GM21515 (cell line): Measurements from ENCODE around the gene CARD9.
"Not testable (repeated sequence)": the region's sequence is repeated elsewhere in the genome, so short reads cannot be mapped to it uniquely, and the experiment has no call there.

Experiments
- ATAC-seq: cut with Tn5 transposase; IDR thresholded peaks from one replicate; pipeline ENCODE4 v1.9.1; 2021; ENCODE audit not compliant: unreplicated experiment

The CARD9 gene

DNA sequence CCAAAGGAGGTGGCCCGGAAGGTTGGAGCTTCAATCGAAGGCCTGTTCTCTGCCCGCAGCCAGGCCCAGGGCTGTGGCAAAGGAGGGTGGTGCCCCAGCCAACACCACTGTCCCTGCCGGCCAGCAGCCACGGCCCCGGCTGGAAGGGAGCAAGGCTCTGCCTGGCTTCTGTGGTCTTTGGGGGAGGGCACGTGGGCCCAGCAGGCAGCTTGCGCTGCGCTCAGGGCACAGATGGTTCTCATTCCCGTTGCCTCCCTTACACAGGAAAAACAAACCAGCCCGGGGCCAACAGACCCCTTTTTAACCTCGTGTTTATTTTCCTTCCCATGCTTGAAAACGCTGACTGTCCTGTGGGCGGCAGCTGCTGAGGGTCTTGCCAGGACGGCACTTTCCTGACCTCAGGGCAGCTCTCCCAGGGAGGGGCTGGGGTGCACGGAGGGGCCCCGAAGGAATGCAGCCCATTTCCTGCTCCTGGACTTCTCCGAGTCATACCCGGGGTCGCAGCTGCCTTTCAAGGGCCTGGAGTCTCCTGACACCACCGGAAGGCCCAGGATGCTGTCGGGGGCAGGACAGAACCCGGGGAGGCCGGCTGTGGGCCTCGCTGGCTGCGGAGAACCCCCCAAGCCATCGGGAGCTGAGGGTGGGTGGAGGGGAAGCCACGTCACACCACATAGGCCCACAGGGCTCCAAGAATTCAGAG, 47.3 kb downstream of the CARD9 start:
- no peak for ATAC-seq

DNA sequence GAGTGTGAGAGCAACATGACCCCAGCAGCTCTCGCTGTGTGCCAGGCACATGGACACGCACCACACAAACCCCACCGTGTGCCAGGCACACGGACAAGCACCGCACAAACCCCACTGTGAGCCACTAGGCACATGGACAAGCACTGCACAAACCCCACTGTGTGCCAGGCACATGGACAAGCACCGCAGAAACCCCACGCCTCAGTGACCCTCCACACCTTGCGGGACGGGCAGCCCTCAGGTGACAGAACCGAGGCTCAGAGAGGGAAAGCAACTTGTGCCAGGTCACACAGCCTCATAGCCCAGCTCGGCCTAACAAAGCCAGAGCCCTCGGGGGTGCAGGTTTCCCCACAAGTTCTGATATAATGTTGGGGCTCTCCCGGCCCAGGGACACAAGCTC, 48.1 kb downstream of the CARD9 start:
- ATAC-seq: no peak

GRCh38 chr9:136324501-136325300, 48.8 kb downstream of the CARD9 start:
- ATAC-seq: no peak

DNA sequence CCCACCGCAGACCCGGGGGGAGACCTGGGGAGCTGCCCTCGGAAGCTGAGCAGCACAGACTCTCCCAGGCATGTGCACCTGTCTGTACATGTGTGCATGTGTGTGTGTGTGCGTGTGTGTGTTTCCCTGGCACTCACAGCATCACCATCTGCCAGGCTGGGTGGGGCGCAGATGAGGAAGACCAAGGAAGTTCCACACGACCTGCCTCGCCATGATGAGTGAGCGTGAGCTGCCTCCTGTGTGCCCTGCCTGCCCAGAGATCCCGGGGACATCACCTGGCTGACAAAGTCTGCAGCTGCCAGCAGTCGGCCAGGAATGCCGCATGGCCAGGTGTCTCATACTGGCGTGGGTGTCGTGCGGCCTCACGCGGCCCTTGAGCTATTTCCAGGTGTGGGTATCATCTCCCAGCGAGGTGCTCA, 50.1 kb downstream of the CARD9 start:
- no peak for ATAC-seq

DNA sequence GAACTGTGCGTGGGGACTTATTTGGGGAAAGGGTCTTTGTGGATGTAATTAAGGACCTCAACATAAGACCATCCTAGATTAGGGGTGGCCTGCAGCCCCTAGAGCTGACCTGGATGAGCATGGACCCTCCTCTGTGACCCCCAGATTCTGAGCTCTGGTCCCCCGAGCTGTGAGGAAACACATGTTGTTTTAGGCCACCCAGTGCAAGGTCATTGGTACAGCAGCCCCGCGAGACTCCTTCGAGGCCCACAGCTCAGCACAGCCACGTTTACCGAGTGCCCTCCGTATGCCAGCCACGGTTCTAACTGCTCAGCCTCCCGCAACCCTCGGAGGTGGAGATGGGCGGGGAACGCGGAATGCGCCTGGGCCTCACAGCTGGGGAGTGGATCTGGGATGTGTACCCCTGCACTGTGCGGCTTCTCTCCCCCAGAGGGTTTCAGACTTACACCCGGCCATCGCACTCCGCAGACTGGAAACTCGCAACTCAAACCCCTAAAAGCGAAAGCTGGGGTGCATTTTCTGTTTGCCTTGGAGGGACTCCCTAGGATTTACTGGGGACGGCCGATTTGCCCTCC, 50.6 kb downstream of the CARD9 start:
- ATAC-seq: no peak

- no peak for ATAC-seq
Measured at GRCh38 chr9:136321561-136321960, 51.9 kb downstream of the CARD9 start.

- ATAC-seq: not testable (repeated sequence)
Measured at GRCh38 chr9:136320972-136321371, 52.5 kb downstream of the CARD9 start.

DNA sequence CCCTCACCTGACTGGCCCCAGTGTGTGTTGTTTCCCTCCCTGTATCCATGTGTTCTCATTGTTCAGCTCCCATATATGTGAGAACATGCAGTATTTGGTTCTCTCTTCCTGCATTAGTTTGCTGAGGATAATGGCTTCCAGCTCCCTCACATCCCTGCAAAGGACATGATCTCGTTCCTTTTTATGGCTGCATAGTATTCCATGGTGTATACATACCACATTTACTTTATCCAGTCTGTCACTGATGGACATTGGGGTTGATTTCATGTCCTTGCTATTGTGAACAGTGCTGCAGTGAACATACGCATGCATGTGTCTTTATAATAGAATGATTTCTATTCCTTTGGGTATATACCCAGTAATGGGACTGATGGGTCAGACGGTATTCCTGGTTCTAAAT, 53.5 kb downstream of the CARD9 start:
- not testable (repeated sequence) for ATAC-seq

GRCh38 chr9:136319244-136319643, 54.2 kb downstream of the CARD9 start:
- ATAC-seq: not testable (repeated sequence)

DNA sequence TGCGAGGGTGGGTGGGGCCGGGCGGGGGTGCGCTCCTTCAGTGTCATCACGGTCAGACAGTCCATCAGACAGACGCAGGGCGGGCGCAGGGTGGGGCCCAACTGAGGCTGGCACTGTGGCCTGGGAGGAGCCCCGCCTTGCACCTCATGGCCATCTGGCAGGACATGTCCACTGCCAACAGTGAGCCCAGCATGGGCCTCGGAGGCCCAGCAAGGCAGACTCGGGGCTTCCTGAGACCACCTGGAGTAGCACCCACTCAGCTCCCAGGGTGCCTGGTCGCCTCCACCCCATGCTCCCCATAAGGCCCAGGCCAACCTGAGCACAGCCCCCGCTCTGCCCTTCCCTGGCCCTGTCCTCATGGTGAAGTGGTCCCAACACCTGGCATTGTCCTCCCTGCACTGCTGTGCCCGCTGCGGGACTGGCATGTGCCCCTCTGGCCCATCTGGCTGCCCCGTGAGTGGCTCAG, 54.7 kb downstream of the CARD9 start:
- ATAC-seq: no peak

- ATAC-seq: no peak
Measured at GRCh38 chr9:136318111-136318775, 55.2 kb downstream of the CARD9 start.

DNA sequence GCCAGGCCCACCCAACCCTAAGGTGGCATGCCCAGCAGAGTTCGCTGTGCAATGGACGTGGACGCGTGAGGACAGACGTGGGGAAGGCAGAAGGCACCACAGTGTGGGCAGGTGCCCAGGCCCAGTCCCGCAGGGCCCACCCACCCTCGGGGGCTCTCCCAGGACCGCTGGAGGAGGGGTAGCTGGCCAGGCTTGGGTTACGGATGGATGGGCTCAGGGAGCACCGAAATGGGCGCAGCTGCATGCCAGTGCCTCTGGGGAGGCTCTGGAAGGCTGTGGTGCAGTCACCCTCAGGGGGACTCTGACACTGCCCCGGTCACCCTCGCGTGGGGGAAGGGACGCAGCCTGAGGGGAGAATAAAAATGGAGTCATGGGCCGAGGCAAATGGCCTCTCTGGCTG, 55.8 kb downstream of the CARD9 start:
- no peak for ATAC-seq

DNA sequence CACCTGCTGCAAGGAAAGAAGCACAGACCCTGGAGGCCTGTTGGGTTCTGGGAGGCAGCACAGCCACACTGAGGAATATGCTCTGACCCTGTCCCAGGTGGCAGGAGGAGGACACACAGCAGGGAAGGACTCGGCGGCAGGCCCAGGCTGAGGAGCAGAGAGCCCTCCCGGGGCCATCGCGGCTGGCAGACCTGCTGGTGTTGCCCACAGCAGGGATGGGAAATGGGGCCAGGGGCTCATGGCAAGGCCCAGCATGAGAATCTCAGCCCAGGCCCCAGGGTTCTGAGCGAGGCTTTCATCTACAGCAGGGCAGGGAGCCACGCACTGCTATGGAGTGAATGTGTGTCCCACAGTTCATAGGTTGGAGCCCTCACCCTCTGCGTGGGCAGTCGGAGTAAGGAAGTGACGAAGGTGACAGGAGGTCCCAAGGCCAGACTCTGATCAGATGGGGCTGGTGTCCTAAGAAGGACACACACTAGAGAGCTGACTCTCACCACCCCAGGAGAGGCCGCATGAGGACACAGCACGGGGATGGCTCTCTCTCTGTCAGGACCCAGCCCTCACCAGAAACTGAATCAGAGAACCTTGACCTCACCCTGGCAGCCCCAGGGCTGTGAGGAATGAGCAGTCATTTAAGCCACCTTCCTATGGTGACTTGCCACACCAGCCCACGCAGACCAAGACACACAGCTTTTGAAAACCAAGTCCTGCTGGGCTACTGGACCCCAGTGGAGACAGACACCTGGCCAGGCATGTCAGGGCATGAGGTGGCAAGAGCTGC, 56.4 kb downstream of the CARD9 start:
- ATAC-seq: no peak

DNA sequence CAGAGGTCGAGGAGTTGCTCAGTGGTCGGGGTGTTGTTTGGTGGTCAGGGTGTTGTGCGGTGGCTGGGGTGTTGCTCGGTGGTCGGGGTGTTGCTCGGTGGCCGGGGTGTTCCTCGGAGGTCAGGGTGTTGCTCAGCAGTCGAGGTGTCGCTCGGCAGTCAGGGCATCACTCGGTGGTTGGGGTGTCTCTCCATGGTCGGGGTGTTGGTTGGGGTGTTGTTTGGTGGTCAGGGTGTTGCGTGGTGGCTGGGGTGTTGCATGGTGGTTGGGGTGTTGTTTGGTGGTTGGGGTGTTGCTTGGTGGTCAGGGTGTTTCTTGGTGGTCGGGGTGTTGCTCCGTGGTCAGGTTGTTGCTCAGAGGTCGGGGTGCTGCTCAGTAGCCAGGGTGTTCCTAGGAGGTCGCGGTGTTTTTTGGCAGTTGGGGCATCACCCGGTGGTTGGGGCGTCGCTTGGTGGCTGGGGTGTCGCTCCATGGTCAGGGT, 57.2 kb downstream of the CARD9 start:
- ATAC-seq: no peak

- ATAC-seq: no peak
Measured at GRCh38 chr9:136314944-136315343, 58.5 kb downstream of the CARD9 start.

DNA sequence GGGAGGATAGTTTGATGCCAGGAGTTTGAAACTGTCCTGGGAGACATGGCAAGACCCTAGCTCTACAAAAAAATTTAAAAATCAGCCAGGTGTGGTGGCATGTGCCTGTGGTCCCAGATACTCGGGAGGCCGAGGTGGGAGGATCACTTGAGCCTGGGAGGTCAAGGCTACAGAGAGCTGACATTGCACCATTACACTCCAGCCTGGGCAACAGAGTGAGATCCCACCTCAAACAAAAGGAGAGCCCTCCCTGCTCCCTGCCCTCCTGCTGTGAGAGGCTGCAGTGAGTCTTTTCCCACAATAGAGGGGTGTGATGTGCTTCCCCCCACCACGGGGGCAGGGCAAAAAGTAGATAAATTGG, 59.4 kb downstream of the CARD9 start:
- ATAC-seq: no peak
